D721Med (cell line): ENCODE results near the gene CCDC146.

ENCODE experiments used
- DNase-seq: peaks from one replicate; pipeline ENCODE4 v3.0.0; 2011; ENCODE audit warnings: low spot score; ENCODE audit not compliant: insufficient read length
- FAIRE-seq: peaks from 2 replicates; lab custom pipeline; 2011; peaks lifted over from hg19 to GRCh38; lab: Jason Lieb, UNC
- CTCF ChIP-seq: IDR thresholded peaks from 2 replicates; pipeline ENCODE4 v1.5.1; 2012; ENCODE audit warnings: mild to moderate bottlenecking, control low read depth; ENCODE audit not compliant: insufficient read depth; ENCODE audit errors: missing control alignments

Gene CCDC146

GRCh38 chr7:77276120-77276519, 153.7 kb downstream of the CCDC146 start:
- no peak for DNase-seq
- no peak for FAIRE-seq
- no peak for TF ChIP-seq CTCF

DNA sequence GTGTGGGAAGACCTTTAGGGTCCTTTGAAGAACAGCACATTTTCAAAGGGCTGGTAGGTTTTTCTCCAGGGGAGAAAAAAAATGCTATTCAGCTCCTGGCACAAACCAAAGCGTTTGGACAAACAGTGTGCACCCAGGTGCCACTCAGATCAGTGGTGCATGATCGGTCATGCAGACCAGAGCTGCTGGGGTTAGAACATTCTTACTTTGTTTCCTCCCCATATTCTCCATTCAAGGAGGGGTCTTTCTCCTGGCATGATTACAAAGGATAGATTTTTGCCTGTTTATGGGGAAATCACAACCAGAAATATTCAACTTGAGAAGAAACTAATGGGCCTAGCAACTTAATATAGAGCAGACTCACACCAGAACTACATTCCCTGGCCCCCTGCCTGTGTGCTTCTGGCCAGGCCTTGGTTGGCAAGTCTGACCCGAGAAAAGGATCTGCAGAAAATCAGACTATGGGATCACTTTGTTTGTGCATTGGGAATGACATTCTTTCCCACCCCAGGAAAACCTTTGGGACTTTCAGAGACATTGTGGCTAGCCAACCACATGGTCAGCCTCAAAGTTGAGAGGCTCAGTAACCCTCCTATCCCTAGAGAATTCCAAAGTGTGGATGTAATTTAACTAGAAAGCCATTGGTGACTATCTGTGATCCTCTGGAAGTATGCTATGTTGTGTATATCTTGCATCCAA, 159.5 kb downstream of the CCDC146 start:
- no peak for TF ChIP-seq CTCF
- DNase-seq, result no peak
- no peak for FAIRE-seq

DNA sequence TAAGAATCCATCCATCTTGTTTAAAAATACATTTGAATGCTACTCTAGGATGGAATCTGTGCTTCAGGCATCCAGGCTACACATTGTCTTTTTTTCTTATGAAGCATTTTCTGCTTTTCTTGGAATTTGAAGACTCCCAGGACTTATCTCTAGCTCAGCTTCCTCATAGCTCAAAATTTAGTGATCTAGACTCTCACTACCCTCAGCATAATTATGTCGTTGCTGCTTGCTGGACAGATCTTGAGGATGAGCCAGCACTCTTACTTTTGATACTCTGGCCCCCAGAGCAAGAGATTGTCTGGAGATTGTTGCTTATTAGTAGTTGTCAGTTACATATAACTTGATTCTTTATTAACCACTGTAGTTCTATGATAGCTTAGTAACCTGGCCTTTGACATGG, 160.5 kb downstream of the CCDC146 start:
- DNase-seq, result no peak

DNA sequence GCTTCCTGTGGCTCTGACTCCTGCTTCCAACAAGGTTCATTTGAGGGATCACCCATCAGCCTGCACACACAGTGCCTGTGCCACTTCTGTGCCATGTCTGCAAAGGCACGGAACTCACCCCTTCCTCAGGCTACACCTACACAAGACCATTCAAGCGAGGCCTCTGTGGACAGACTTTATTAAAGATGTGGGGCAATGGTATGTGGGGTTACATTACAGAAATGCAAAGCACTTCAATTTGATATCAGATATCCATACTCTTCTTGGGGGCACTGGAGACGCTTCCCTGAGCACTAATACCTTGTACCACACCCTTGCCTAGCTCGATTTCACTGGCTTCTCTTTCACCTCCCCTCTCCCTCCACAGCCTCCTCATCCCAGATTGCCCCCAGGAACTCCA, 161.6 kb downstream of the CCDC146 start:
- DNase-seq (no peak), FAIRE-seq (no peak)
- no peak for TF ChIP-seq CTCF

More for the DNA sequence above, 160.5 kb downstream of the CCDC146 start:
- TF ChIP-seq CTCF, result no peak
- FAIRE-seq, result no peak

GRCh38 chr7:77284616-77285015, 162.2 kb downstream of the CCDC146 start:
- DNase-seq, result no peak
- TF ChIP-seq CTCF, result no peak
- no peak for FAIRE-seq

- FAIRE-seq (no peak), DNase-seq (no peak)
Measured at GRCh38 chr7:77288676-77289320, 166.4 kb downstream of the CCDC146 start.

More at GRCh38 chr7:77288676-77289320, 166.4 kb downstream of the CCDC146 start:
- no peak for TF ChIP-seq CTCF
